ENCODE data around the gene RIC8A. TPM values are rescaled to one million over a fixed set of nuclear protein-coding genes. Genes with fewer than 3 reads are reported as not detected.

The RIC8A gene
- total and polyA plus RNA-seq, 9 of the 15 experiments (the other 6 are each of a cell fraction or from before 2014, with no cell fraction given): 10.7 to 108 (median 72.1) TPM

GRCh38 chr11:206526-207207 is 841 bp upstream of the RIC8A start (continued):
- TF ChIP-seq ZKSCAN8 (CRISPR knock-in tag; IDR thresholded peaks at IDR 0.05) (no peak), EP400 (IDR thresholded peaks at IDR 0.05) (no peak), CREM (IDR thresholded peaks at IDR 0.05; ENCODE audit: low read depth) (no peak), MEF2A (IDR thresholded peaks at IDR 0.05; ENCODE audit: control insufficient read depth, low read depth, low read length) (no peak), HDAC2 (IDR thresholded peaks at IDR 0.05) (no peak), ZNF57 (CRISPR knock-in tag; IDR thresholded peaks at IDR 0.05) (0 out of 2 replicates have a peak, but pooled peaks have one; percentile 11), CC2D1A (IDR thresholded peaks at IDR 0.05) (no peak), E2F6 (IDR thresholded peaks at IDR 0.05; ENCODE audit: borderline replicate concordance in 1 of 2, extremely low read depth in 1 of 2, insufficient read depth in 1 of 2, insufficient read length in 1 of 2, low read depth in 1 of 2, low read length in 1 of 2, poor library complexity in 1 of 2, severe bottlenecking in 1 of 2) (peak in 1 of 2 experiments; percentile 4), STAT6 (CRISPR knock-in tag; IDR thresholded peaks at IDR 0.05) (no peak), XRCC5 (IDR thresholded peaks at IDR 0.05; ENCODE audit: low read depth, low read length) (no peak), NFIX (CRISPR knock-in tag; IDR thresholded peaks at IDR 0.05; ENCODE audit: low read depth) (no peak), PRPF4 (IDR thresholded peaks at IDR 0.05; ENCODE audit: insufficient read depth, low read depth, low read length, poor library complexity, severe bottlenecking) (peak; percentile 44), RNF219 (CRISPR knock-in tag; IDR thresholded peaks at IDR 0.05) (no peak), NKRF (IDR thresholded peaks at IDR 0.05; ENCODE audit: borderline replicate concordance) (peak; percentile 34), MAFF (IDR thresholded peaks at IDR 0.05; ENCODE audit: low read length) (no peak)
